ENCODE measurements around the gene BEX2.

BEX2 gene

DNA sequence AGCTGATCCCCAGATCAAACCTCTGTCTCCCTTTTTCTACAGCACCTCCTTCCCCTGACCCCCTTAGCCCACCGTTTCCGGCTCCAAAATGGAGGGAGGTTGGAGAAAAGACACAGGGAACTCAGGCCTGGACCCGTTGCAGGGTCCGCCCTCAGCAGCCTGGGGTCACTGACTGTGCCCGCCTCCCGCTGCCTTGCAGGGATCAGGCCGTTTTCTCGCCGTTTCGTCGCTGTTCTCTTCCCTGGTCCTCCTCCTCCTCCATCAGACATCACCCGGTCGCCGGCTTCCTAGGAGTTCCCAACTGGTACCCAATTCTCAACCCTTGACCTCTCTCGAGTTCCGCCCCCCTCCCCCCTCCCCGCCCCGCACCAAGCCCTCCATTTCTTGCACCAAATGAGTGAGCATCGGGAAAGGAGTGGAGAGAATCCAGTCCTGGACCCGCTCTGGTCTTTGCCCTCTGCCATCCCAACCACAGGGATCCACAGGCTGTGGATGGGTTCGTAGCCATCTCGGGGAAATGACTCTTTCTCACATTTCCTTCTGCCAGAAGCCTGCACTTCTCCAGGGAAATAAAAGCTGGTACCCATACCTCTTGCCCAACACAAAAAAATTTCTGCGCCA is 34.7 kb downstream of the BEX2 start:
- DNase-seq (ENCODE audit: insufficient read length, low spot score) (no peak), FAIRE-seq (no peak)

DNA sequence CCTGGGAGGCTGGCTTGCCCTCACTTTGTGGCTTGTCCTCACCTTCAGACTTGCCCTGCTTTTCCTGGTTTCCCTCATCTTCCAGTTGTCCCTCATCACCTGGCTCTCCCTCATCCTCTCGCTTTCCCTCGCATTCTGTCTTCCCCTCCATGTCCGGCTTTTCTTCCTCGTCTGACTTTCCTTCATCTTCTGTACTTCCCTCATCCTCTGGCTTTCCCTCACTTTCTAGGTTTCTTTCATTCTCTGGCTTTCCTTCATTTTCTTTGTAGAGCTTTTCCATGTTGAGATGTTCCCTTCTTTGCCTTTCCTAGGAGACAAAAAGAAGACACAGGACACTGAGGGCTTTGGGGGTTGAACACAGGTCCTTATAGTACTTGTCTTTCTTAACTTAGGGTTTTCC is 36.5 kb downstream of the BEX2 start:
- DNase-seq (ENCODE audit: insufficient read length, low spot score) = no peak
- no peak for FAIRE-seq
